Neutrophil (primary cell): ENCODE data around the gene QRFP.

Experiments
- H3K27ac ChIP-seq: fragments of 200-600 bp; sonication (generic); 2 replicates; pipeline ENCODE4 v1.5.1; 2016; ENCODE audit warnings: mild to moderate bottlenecking, moderate library complexity
- H3K27me3 ChIP-seq: fragments of 200-600 bp; sonication (generic); 2 replicates; pipeline ENCODE4 v1.6.0; 2016; ENCODE audit warnings: mild to moderate bottlenecking
- H3K36me3 ChIP-seq: fragments of 200-600 bp; sonication (generic); 2 replicates; pipeline ENCODE4 v1.5.1; 2017
- H3K4me1 ChIP-seq, 2 experiments: fragments of 200-600 bp in 1 of 2; sonication (generic) in 1 of 2; 1 replicate in 1 of 2; 2 replicates in 1 of 2; pipeline versions ENCODE4 v1.5.1 to v1.6.1; 2013 to 2016; ENCODE audit warnings: low read depth in 1 of 2, low read length in 1 of 2, mild to moderate bottlenecking in 1 of 2, moderate library complexity in 1 of 2; ENCODE audit not compliant: control insufficient read depth in 1 of 2, insufficient read depth in 1 of 2
- H3K4me3 ChIP-seq, 2 experiments: fragments of 200-600 bp in 1 of 2; sonication (generic) in 1 of 2; 1 replicate in 1 of 2; 2 replicates in 1 of 2; pipeline ENCODE4 v1.5.1; 2013 to 2016; ENCODE audit warnings: low read depth in 1 of 2, low read length in 1 of 2, mild to moderate bottlenecking in 1 of 2, moderate library complexity in 1 of 2
- H3K9me3 ChIP-seq: fragments of 200-600 bp; sonication (generic); 2 replicates; pipeline ENCODE4 v1.5.1; 2016
- CTCF ChIP-seq: fragments of 200-600 bp; sonication (generic); IDR thresholded peaks from 2 replicates; pipeline ENCODE4 v1.5.1; 2016; ENCODE audit warnings: antibody characterized with exemption

QRFP gene

GRCh38 chr9:130922893-130923610 lies 26.4 kb upstream of the QRFP start:
- Histone ChIP-seq H3K27ac (no peak overlapping the region), H3K36me3 (no peaks in the 10 kb centered on the region), H3K9me3 (no peaks in the 10 kb centered on the region), H3K27me3 (peaks cover 43% of the 10 kb centered on the region), H3K4me1 (no peaks in the 10 kb centered on the region), H3K4me3 (no peak overlapping the region)
- no peak for TF ChIP-seq CTCF

- no peaks in the 10 kb centered on the region for H3K36me3 ChIP-seq
- peaks cover 50% of the 10 kb centered on the region for H3K27me3 ChIP-seq
- no peaks in the 10 kb centered on the region for H3K9me3 ChIP-seq
- no peak for TF ChIP-seq CTCF
- H3K27ac ChIP-seq, result no peak overlapping the region
- H3K4me1 ChIP-seq, result no peaks in the 10 kb centered on the region
- H3K4me3 ChIP-seq, result no peak overlapping the region
Measured at GRCh38 chr9:130921989-130922892, 25.6 kb upstream of the QRFP start.

GRCh38 chr9:130921300-130921988 lies 24.8 kb upstream of the QRFP start:
- Histone ChIP-seq H3K27ac (no peak overlapping the region), H3K9me3 (no peaks in the 10 kb centered on the region), H3K36me3 (no peaks in the 10 kb centered on the region), H3K4me1 (no peaks in the 10 kb centered on the region), H3K27me3 (peaks cover 52% of the 10 kb centered on the region), H3K4me3 (no peak overlapping the region)
- TF ChIP-seq CTCF, result no peak

GRCh38 chr9:130920762-130921299 lies 24.2 kb upstream of the QRFP start:
- no peak for TF ChIP-seq CTCF
- no peaks in the 10 kb centered on the region for H3K36me3 ChIP-seq
- peaks cover 48% of the 10 kb centered on the region for H3K27me3 ChIP-seq
- H3K4me1 ChIP-seq, result no peaks in the 10 kb centered on the region
- no peaks in the 10 kb centered on the region for H3K9me3 ChIP-seq
- H3K27ac ChIP-seq, result no peak overlapping the region
- H3K4me3 ChIP-seq, result no peak overlapping the region

- Histone ChIP-seq H3K27ac (no peak overlapping the region), H3K9me3 (no peaks in the 10 kb centered on the region), H3K4me1 (no peaks in the 10 kb centered on the region), H3K27me3 (peaks cover 42% of the 10 kb centered on the region), H3K36me3 (no peaks in the 10 kb centered on the region), H3K4me3 (no peak overlapping the region)
- TF ChIP-seq CTCF, result no peak
Measured at GRCh38 chr9:130920233-130920632, 23.6 kb upstream of the QRFP start.
